Measurements from ENCODE around the gene ZNF35.
"Not testable (repeated sequence)": the region's sequence is repeated elsewhere in the genome, so short reads cannot be mapped to it uniquely, and the experiment has no call there.

The ZNF35 gene

GRCh38 chr3:44648564-44649229 lies at the start of gene ZNF35:
TSS of gene ZNF35 (plus strand) at chr3:44648732. CDS start at chr3:44651068, 2,336 bp downstream.
- intact Hi-C loops (cut with DNase I), result loop anchor here (1.0 kb wide), 1 partner anchor 24 kb away; no protein-coding TSS in a partner anchor

DNA sequence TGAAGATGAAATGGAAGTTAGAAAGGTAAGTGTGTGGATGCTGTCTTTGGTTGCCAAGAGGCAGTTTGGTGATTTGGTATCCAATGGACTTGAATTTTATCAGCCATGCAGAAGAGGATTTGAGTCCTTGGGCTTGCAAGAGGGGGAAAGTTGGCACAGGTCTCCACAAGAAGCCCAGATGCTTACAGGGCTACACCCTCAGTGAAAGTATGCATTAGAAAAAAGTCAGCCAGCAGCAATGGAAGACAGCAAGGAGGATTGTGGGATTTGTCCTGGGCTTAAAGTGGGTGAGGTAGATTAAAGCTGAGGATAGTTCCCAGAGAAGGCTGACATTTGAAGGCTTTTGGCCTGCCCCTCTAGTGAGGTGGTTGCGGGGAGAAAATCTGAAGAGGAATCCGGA lies 46.8 kb upstream of the ZNF35 start:
- no peak for DNase-seq
- intact Hi-C loops (cut with DNase I), result no loop called here

More at GRCh38 chr3:44648564-44649229, at the start of gene ZNF35:
- DNase-seq, result peak; percentile 77 to 98 (median 89)

DNA sequence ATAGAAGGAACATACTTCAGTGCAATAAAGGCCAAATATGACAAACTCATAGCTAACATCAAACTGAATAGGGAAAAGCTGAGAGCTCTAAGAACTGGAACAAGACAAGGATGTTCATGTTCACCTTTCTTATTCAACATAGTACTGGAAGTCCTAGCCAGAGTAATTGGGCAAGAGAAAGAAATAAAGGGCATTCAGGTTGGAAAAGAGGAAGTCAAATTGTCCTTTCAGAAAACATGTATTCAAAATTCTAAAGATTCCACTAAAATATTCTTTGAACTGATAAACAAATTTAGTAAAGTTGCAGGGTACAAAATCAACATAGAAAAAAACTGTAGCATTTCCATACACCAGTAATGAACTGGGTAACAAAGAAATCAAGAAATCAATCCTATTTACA lies 35.9 kb upstream of the ZNF35 start:
- DNase-seq, result no peak
- intact Hi-C loops (cut with DNase I), result no loop called here

DNA sequence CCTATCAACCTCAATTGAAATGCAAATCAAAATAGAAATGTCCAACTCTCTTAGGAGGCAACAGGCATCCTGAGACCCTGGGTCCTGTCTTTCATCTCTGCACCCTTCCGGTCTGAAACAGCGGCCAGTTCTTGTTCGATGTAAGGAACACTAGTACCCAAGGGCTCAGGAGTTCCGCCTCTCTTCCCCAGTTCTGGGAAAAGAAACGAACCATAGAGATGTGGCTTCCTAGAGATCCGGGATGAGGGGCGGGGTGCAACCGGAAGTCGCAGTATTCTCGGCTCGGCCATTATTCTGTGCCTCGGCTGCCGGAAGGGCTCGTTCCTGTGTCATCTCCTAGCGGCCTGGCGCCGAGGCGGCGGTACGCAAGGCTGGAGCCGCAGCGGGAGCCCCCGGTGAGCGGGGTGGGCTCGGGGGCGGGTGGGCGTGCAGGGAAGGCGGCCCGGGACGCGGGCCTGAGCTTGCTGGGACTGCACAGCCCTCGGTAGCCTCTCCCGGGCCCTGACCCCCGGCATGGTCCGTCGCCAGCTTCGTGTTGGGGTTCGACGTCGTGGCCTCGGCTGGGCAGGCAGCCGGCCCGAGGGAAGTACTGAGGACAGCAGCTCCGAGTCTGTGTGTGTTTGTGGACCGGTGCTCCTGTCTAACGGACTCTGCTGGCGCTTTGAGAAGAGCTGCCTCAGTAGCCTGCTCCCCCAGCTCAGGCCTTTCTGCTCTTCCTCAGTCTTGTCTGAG lies 23.6 kb upstream of the ZNF35 start, which contains the start of gene ZNF197:
Gene ZNF197 (plus strand): TSS at position 288 of the 732 bp plus-strand sequence. CDS start 4,119 bp downstream, outside the sequence.
- intact Hi-C loops (cut with DNase I), result loop anchor here (1.0 to 2.0 kb wide), 2 partner anchors 23 to 70 kb away; partner anchors contain the start of genes ZKSCAN7 and ZNF35
- DNase-seq, result peak; percentile 78 to 98 (median 89)

DNA sequence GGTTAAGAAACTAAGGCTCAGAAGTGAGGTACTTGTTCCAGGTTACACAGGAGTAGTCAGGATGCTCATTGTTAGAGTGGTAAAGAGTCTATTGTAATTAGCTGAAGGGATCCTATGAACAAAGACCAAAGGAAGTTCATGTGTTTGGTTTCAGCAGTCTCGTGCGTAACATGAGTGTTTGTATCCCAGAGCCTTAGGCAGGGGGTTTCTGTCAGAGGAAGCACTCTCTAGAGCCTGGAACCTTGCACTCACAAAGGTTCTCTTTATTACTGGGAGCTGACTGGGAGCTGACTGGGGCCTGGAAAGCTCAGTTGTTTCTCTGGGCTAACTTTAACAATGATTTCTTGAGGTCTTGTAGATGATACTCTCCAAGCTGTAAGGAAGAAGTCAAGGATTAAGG lies 19.8 kb upstream of the ZNF35 start:
- no peak for DNase-seq
- intact Hi-C loops (cut with DNase I), result no loop called here

DNA sequence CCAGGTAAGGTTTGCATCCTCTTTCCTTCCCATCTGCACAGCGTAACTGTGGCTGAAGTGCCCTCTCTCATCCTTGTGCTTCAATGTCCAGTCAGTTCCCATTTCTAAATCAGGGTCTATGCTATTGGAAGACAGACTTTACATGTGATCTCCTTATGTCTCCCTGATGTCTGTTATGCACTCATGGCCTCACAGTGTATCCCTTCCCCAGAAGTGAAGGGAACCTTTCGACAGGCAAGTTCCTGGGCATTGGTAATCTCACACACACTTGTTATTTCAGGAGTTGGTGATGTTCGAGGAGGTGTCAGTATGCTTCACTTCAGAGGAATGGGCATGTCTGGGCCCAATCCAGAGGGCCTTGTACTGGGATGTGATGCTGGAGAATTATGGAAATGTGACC lies 16.3 kb upstream of the ZNF35 start:
- DNase-seq, result no peak
- intact Hi-C loops (cut with DNase I), result no loop called here

- no peak for DNase-seq
- intact Hi-C loops (cut with DNase I), result no loop called here
These were observed 6.2 kb upstream of the ZNF35 start for GRCh38 chr3:44642337-44642736.

DNA sequence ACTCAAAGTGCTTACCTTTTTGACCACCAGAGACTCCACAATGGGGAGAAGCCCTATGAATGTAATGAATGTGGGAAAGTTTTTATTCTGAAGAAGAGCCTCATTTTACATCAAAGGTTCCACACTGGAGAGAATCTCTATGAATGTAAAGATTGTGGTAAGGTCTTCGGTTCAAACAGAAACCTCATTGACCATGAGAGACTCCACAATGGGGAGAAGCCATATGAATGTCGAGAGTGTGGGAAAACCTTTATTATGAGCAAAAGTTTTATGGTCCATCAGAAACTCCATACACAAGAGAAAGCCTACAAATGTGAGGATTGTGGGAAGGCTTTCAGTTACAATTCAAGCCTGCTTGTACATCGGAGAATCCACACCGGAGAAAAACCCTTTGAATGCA lies 5.5 kb upstream of the ZNF35 start:
- intact Hi-C loops (cut with DNase I), result no loop called here

DNA sequence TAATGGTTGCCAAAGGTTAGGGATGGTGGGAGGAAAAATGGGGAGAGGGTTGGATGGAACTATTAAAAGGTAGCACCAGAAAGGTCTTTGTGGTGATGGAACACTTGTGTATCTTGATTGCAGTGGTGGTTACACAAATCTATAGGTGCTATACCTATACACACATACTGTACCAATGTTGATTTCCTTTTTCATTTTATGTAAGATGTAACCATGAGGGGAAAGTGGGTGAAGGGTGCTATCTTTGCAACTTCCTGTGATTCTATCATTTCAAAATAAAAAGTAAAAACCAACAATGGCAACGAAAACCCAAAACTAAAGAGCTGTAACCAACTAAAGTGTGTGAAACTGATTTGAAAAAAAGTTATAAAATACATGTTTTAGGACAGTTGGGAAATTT lies 761 bp upstream of the ZNF35 start:
- intact Hi-C loops (cut with DNase I), result loop anchor here (1.0 kb wide), 1 partner anchor 23 kb away; no protein-coding TSS in a partner anchor
- no peak for DNase-seq

More for the DNA sequence above, 5.5 kb upstream of the ZNF35 start:
- DNase-seq, result no peak

DNA sequence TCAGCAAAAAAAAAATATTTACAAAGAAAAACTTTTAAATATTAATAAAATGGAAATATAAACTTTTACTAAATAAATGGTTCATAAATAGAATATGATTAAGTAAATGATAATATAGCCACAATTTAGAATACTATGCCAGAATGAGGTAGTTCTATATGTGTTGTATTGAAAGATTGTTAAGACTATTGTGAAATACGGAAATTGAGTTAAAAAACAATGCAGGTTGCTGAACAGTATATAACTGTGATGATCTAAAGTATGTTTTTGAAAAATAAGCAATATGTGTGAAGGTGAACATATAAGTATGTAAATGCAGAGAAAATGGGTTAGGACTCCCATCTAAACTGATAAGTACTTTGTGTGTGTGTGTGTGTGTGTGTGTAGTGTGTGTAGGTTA lies 1.2 kb downstream of the ZNF35 start:
- intact Hi-C loops (cut with DNase I), result no loop called here

DNA sequence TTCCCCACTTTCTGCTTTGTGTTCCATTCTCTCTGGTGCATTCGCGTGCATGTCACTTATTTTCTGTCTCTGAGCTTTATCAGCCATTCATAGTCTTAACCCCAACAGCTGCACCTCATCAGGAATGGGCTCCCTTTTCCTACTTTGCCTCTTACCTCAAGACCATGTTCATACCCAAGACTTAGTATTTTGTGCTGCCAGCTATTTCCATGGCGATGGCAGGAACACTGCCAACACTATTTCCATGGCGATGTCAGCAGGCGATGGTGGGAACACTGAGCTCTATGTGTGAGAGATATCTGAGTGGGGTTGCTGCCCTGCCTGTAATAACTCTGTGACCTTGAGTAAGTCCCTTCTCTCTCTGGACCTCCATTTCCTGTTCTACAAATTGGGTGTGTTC lies 5.5 kb downstream of the ZNF35 start:
- DNase-seq, result no peak
- intact Hi-C loops (cut with DNase I), result no loop called here

More for the DNA sequence above, 1.2 kb downstream of the ZNF35 start:
- DNase-seq, result no peak

GRCh38 chr3:44659015-44659414 lies 10.5 kb downstream of the ZNF35 start:
- DNase-seq, result no peak
- intact Hi-C loops (cut with DNase I), result no loop called here

DNA sequence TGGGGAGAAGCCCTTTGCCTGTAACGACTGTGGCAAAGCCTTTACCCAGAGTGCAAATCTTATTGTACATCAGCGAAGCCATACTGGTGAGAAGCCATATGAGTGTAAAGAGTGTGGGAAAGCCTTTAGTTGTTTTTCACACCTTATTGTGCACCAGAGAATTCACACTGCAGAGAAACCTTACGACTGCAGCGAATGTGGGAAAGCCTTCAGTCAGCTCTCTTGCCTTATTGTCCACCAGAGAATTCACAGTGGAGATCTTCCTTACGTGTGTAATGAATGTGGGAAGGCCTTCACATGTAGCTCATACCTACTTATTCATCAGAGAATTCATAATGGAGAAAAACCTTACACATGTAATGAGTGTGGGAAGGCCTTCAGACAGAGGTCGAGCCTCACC lies 10.9 kb downstream of the ZNF35 start:
- no peak for DNase-seq
- intact Hi-C loops (cut with DNase I), result no loop called here

GRCh38 chr3:44661189-44661588 lies 12.7 kb downstream of the ZNF35 start:
- intact Hi-C loops (cut with DNase I), result no loop called here
- no peak for DNase-seq

- intact Hi-C loops (cut with DNase I), result no loop called here
- DNase-seq, result no peak
These were observed 16.6 kb downstream of the ZNF35 start for GRCh38 chr3:44665173-44665572.

- intact Hi-C loops (cut with DNase I), result no loop called here
- no peak for DNase-seq
These were observed 17.8 kb downstream of the ZNF35 start for GRCh38 chr3:44666346-44666745.

DNA sequence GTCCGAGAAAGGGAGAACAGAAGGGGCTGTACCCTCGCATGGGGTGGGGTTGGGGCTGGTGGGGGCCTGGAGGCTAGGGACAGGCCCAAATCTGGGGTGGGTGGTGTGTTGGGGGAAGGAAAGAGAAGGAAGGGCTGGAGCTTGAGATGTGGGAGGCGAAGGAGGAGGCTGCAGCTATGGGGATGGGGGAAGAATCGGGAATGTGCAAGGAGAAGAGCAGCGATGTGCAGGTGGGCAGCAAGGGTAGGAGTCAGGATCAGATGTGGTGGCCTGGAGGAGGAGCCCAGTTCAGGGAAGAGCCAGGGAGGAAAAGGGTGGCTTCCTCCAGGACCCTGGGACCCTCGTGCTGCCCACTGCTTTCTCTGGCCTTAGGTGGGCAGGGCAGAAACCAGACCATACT lies 21.2 kb downstream of the ZNF35 start:
- intact Hi-C loops (cut with DNase I), result no loop called here
- DNase-seq, result no peak

DNA sequence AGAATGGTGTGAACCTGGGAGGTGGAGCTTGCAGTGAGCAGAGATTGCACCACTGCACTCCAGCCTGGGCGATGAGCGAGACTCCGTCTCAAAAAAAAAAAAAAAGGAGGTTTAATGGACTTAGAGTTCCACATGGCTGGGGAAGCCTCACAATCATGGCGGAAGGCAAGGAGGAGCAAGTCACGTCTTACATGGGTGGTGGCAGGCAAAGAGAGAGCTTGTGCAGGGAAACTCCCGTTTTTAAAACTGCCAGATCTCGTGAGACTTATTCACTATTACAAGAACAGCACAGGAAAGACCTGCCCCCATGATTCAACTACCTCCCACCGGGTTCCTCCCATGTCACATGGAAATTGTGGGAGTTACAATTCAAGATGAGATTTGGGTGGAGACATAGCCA lies 24.9 kb downstream of the ZNF35 start:
- DNase-seq; intact Hi-C loops (cut with DNase I): not testable (repeated sequence)

DNA sequence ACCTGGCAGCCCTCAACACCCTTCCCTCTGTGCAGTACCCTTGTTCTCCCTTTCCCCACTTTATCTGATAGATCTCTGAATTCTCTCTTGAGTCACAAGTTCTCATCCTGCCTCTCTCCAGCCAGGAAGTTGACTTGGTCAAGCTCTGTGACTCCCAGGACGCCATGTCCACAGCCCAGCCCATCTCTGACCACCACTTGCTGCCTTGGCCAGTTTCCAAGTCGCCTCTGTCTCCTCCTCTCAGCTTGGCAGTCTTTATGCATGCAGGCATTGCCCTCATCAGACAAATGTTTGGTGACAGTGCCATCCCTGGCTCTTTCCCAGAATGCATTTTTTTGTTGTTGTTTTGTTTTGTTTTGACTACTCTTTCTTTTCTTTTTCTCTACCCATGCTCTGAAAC lies 25.7 kb downstream of the ZNF35 start:
- intact Hi-C loops (cut with DNase I), result no loop called here
- DNase-seq, result no peak

- DNase-seq, result no peak
- intact Hi-C loops (cut with DNase I), result no loop called here
These were observed 30.1 kb downstream of the ZNF35 start for GRCh38 chr3:44678480-44679116.

GRCh38 chr3:44680921-44681455 lies 32.5 kb downstream of the ZNF35 start:
- intact Hi-C loops (cut with DNase I), result no loop called here
- DNase-seq, result no peak

Measured in posterior cingulate gyrus (tissue), 11 donors.